Suppressor macrophage treated with lipopolysaccharide for 4 hours (primary cell): ENCODE results near the gene JPH2.
"Not testable (repeated sequence)": the region's sequence is repeated elsewhere in the genome, so short reads cannot be mapped to it uniquely, and the experiment has no call there.

Experiments
- DNase-seq: peaks from one replicate; pipeline ENCODE4 v3.0.0-alpha.2; 2020

JPH2 gene

GRCh38 chr20:44157061-44157460 lies 29.9 kb downstream of the JPH2 start:
- DNase-seq = no peak

- no peak for DNase-seq
Observed at GRCh38 chr20:44154521-44155001, 32.4 kb downstream of the JPH2 start.

GRCh38 chr20:44153636-44154043 lies 33.3 kb downstream of the JPH2 start:
- no peak for DNase-seq

- DNase-seq = no peak
Observed at GRCh38 chr20:44151621-44152416, 35.2 kb downstream of the JPH2 start.

- DNase-seq = no peak
Observed at GRCh38 chr20:44146272-44146671, 40.7 kb downstream of the JPH2 start.

- no peak for DNase-seq
Observed at GRCh38 chr20:44145131-44145775, 41.7 kb downstream of the JPH2 start.

GRCh38 chr20:44143936-44144335 lies 43.1 kb downstream of the JPH2 start:
- no peak for DNase-seq

- no peak for DNase-seq
Observed at GRCh38 chr20:44142413-44142812, 44.6 kb downstream of the JPH2 start.

- no peak for DNase-seq
Observed at GRCh38 chr20:44141873-44142272, 45.1 kb downstream of the JPH2 start.

- DNase-seq = no peak
Observed at GRCh38 chr20:44138867-44139266, 48.1 kb downstream of the JPH2 start.

GRCh38 chr20:44137266-44137801 lies 49.7 kb downstream of the JPH2 start:
- DNase-seq = no peak

GRCh38 chr20:44136579-44137265 lies 50.3 kb downstream of the JPH2 start:
- no peak for DNase-seq

GRCh38 chr20:44135417-44136204 lies 51.4 kb downstream of the JPH2 start:
- DNase-seq = no peak

GRCh38 chr20:44135012-44135412 lies 52.0 kb downstream of the JPH2 start:
- peak; percentile 27 for DNase-seq

- DNase-seq = no peak
Observed at GRCh38 chr20:44133424-44133823, 53.6 kb downstream of the JPH2 start.

GRCh38 chr20:44131704-44132103 lies 55.3 kb downstream of the JPH2 start:
- DNase-seq = no peak

- no peak for DNase-seq
Observed at GRCh38 chr20:44129911-44130718, 56.9 kb downstream of the JPH2 start.

- DNase-seq = not testable (repeated sequence)
Observed at GRCh38 chr20:44129300-44129699, 57.7 kb downstream of the JPH2 start.

- no peak for DNase-seq
Observed at GRCh38 chr20:44126445-44126844, 60.5 kb downstream of the JPH2 start.

GRCh38 chr20:44125332-44126127 lies 61.5 kb downstream of the JPH2 start:
- DNase-seq = no peak
